ENCODE data around the gene TXNRD2.

GRCh38 chr22:19916006-19916405 is 25.6 kb downstream of the TXNRD2 start:
- TF ChIP-seq CTCF (IDR thresholded peaks at IDR 0.05) (no peak), POLR2AphosphoS5 (IDR thresholded peaks at IDR 0.05) (no peak), POLR2A (IDR thresholded peaks at IDR 0.05) (no peak), EP300 (IDR thresholded peaks at IDR 0.05) (no peak)
